HG02970 (cell line): ENCODE data around the gene PPP6R2.

Experiments
- ATAC-seq: cut with Tn5 transposase; IDR thresholded peaks from one replicate; pipeline ENCODE4 v1.9.1; 2021; ENCODE audit warnings: mild to moderate bottlenecking, moderate library complexity, moderate number of reproducible peaks; ENCODE audit not compliant: unreplicated experiment, low FRiP score

PPP6R2 gene

DNA sequence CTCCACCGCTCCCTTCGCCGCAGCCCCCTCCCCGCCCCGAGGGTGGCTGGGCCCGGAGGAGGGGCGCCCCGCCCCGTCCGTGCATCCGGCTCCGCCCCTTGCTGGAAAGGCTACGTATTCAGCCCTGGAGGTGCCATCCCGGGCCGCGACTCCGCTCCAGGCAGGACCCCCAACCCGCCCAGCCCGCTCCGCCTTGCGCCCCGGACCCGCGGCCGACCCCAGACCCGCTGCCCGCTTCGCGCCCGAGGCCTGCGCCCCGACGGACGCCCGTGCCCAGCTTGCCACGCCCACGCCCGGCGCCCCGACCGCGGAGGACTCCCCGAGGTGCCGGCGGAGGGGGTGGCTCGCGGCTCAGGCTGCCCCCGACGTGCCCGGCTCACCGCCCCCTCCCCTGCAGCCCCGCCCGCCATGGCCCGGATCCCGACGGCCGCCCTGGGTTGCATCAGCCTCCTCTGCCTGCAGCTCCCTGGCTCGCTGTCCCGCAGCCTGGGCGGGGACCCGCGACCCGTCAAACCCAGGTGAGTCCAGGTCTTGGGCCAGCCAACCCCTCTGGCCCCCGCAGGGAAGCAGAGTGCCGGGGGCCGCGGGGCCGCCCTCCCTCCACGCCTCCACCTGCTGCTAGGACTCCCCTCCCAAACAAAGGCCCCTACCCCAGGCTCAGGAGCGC, 138.4 kb downstream of the PPP6R2 start, which contains the start of gene ADM2:
Gene ADM2 (plus strand): TSS at position 104 of the 667 bp plus-strand sequence. CDS start 305 bp downstream, at position 409.
- ATAC-seq = no peak

DNA sequence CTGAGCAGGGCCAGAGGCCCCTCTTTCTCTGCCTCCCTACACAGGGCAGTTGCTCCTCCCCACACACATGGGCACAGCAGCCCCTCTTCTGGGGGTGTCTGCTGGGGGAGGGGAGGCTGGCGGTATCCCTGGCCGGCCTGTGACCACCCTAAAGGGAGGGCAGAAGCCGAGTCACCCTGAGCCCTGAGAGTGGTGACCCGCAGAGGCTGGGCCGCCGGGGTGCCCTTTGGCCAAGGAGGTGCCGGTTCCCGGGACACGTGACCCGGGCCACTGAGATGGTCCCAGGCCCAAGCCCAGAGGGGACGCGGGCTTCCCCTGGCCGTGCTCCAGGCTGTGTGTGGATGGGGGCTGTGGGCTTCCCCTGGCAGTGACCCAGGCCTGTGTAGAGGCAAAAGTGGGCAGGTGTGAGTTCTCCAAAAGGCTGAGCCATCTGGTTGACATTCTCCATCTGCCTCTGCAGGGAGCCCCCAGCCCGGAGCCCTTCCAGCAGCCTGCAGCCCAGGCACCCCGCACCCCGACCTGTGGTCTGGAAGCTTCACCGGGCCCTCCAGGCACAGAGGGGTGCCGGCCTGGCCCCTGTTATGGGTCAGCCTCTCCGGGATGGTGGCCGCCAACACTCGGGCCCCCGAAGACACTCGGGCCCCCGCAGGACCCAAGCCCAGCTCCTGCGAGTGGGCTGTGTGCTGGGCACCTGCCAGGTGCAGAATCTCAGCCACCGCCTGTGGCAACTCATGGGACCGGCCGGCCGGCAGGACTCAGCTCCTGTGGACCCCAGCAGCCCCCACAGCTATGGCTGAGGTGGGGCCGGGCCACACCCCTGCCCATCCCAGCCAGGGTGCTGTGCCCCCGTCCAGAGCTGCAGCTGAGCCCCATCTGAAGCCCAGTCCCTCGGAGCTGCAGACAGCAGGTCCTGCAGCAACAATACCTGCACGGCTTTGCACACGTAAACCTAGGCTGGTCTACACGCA, 139.3 kb downstream of the PPP6R2 start:
- ATAC-seq = no peak

DNA sequence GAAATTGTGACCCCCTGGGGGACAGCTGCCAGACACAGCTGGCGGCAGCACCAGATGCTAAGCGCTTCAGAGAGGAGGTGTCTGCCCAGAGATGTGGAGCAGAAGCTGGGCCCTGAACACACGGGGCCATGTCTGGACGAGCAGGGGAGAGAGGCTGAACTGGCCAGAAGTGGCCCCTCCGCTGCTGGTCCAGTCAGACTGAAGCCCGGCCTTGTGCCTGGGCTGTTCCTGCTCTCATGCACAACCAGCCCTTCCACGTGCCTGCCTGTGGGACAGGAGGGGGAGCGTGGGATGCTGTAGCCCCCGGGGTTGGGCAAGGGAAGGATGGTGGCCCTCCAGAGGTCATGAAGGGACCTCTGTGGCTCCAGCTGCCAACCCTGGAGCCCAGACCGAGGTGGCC, 140.0 kb downstream of the PPP6R2 start:
- no peak for ATAC-seq

DNA sequence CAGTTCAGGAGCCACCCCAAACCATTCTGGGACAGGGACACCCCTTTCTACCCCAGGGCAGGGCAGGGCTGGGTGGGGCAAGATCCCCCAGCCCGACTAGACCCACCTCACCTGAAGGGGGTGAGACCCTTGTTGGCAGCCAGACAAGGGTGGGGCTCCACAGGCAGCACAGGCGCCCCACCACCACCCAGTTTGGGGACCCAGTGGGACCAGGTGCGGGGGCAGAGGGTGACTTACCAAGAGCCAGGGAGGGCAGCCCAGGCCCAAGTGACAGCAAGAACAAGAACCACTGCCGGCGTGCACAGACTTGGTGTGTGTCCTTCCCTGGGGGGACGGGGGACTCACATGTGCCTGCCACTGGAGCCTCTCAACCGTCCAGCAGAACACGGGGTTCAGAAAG, 140.4 kb downstream of the PPP6R2 start:
- no peak for ATAC-seq

DNA sequence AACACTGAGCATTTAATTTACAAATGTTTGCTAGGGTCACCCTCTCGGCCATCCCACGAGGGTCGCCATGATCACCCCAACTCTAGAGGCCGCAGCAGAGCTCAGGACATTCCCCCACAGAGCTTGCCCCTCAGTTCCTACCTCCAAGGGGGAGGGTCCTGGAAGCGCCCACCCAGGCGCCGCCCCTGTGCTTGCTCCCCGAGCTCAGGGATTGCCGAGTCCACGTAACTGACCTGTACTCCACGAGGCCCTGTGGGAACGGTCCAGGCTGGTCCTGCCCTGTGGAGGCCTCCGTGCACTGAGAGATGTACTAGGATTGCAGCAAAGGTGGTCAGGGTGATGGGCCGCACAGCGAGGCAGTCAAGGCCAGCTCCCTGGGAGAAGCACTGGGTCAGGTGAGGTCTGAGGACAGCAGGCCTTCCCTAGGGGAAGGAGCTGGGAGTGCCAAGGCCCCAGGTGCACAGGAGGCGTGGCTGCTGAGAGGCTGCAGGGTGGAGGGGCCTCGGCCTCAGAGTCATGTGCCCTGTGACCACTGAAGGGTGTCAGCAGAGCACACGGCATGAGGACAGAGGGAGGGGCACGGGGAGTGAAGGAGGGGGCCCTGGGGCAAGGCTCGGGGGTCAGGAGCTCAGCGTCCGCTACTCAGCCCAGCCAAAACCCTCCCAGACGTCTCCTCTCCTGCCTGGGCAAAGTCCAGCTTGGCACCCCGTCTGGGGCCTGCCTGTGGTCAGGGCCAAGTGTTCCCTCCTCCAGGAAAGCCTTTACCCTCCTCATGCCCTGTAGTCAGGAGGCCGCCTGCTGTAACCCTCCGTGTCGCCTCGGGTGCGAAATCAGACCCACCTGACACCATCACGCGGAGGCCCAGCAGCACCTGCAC, 141.1 kb downstream of the PPP6R2 start:
- no peak for ATAC-seq

DNA sequence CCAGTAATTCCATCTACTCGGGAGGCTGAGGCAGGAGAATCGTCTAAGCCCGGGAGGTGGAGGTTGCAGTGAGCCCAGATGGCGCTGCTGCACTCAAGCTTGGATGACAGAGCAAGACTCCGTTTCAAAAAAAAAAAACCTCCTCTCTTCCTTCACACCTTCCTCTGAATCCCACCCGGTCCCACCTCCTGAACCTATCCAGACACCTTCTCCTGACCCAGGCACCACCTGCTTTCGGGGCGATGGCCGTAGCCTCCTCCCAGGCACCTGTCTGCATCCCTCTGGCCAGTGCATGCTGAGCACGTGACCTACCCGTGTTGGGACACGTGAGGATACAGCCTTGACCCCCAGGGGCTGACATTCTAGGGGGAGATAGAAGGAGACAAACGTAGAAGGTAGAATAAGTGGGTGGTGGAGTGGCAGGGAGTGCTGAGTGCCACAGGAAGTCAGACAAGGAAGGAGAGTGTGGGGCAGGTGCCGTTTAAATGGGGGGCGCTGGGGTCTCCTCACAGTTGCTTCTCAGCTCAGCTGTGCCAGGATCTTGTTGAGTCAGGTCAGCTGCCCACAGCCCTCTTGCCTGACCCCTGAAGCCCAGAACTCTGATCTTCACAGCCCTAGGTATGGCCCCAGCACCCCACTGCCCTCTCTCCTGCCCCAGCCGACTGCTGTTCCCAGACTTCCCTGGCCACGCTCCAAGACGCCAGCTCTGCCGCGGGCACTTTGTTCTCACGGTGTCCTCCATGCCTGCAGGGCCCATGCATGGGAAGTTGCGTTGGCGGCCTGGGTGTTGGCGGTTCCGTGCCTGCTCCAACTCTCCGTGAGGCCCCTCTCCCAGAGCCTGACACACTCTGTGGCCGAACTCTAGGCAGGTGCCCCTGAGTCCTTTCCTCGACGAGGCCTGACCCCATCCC, 142.3 kb downstream of the PPP6R2 start:
- no peak for ATAC-seq

DNA sequence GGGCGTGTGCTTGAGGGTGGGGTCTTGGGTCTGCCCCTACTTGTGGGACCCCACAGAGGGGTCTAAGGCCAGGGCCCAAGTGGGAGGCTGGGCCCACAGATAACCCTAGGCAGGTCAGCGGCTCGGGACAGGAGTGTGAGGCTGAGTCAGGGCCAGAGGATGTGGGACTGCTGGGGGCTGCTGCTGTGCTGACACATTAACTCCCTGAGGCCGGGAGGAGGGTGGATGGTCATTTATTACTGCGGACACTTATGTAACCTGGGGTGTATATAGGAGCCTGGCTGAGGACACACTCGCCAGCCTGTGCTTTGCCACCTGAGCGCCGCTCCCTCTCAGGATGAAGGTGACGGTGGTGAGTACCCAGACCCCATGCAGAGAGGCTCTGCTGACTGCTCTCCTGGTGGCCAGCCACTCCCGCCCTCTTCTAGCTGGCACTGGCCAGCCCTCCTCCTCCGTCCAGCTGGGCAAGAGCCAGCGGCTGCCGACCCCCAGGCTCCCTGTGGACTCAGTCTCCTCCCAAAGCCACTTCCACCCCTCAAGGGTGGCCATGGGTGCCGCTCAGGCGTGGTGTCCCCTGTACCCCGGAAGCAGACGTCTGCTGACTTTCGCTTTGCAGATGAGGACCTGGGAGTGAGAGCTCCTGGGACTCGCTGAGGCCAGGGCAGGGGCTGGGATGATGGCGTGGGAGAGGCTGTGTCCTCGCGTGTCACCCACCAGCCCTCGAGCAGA, 143.6 kb downstream of the PPP6R2 start, which contains the start of gene MIOX:
Gene MIOX (plus strand): TSS at position 299 of the 729 bp plus-strand sequence. CDS start 39 bp downstream, at position 338.
- no peak for ATAC-seq

DNA sequence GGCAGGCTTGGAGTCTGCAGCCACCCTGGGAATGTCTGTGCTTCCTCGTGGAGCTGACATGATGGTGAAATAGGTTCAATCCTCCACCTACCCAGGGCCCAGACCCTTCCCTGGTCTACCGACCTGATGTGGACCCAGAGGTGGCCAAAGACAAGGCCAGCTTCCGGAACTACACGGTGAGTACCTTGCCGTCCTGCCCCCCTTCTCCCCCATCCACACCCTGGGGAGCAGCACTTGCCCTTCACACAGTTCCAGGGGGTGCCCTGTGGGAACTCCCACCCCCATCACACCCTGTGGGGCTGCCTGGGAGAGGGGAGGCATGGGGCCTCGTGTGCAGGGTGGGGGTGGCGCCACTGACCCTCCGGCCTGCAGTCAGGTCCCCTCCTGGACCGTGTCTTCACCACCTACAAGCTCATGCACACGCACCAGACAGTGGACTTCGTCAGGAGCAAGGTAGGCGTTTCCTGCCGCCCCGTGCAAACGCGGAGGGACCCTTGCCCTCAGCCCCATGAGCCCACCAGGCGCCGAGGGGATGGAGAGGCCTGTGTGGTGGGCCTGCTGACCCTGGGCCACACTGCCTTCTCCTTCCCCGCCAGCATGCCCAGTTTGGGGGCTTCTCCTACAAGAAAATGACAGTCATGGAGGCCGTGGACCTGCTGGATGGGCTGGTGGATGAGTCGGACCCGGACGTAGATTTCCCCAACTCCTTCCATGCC, 144.3 kb downstream of the PPP6R2 start:
- ATAC-seq = no peak

DNA sequence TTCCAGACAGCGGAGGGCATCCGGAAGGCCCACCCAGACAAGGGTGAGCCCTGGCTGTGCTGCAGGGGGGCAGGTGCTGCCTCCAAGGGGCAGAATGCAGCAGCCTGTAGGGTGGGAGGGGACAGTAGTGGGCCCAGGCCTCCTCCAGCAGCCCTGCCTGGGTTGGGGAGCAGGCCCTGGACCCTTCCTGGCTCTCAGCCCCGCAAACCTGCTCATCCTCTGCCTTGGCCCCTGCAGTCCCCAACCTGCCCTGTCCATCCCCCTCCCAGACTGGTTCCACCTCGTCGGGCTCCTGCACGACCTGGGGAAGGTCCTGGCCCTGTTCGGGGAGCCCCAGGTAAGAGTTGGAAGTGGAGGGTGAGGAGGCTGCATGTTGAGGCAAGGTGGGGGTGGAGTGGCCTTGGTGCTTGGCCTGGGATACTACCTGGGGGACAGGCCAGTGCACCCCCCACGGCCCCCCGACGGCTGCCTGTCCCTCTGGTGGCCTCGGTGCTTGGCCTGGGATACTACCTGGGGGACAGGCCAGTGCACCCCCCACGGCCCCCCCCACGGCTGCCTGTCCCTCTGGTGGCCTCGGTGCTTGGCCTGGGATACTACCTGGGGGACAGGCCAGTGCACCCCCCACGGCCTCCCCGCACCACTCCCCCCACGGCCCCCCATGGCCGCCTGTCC, 145.0 kb downstream of the PPP6R2 start:
- ATAC-seq = no peak

DNA sequence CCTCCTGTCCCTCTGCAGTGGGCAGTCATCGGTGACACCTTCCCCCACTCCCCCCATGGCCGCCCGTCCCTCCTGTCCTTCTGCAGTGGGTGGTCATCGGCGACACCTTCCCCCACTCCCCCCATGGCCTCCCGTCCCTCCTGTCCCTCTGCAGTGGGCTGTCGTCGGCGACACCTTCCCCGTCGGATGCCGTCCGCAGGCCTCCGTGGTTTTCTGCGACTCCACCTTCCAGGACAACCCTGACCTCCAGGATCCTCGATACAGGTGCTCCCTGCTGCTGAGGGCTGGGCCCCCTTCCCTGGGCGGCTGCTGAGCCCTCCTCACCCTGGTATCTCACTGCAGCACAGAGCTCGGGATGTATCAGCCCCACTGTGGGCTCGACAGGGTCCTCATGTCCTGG, 145.8 kb downstream of the PPP6R2 start:
- ATAC-seq = no peak

DNA sequence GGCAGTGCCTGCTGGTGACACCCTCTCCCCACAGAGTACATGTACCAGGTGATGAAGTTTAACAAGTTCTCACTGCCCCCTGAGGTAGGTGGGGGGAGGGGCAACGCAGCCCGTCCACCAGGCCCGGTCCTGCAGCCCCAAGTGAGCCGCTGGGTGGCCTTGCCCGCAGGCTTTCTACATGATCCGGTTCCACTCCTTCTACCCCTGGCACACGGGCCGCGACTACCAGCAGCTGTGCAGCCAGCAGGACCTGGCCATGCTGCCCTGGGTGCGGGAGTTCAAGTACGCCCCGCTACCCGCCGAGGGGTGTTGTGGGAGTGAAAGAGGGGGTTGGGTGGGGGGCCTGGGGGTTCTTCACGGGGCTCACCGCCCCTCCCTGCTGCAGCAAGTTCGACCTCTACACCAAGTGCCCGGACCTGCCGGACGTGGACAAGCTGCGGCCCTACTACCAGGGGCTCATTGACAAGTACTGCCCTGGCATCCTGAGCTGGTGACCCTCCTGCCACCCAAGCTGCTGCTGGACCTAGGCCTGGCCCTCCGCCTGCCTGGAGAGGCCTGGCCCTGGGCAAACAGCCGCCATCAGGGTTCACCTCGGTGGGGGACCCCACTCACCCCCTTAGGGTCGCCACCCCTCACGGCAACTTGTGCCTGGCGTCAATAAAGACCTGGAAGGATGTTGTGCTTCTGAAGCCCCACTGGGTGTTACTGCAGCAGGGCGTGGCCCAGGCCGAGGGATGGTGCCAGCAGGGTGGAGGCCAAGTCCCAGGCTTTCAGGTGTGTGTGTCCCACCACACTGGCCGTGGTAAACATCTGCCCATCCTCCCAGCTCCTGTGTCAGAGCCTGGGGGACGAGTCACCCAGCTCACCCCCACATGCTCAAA, 146.5 kb downstream of the PPP6R2 start:
- ATAC-seq = no peak

DNA sequence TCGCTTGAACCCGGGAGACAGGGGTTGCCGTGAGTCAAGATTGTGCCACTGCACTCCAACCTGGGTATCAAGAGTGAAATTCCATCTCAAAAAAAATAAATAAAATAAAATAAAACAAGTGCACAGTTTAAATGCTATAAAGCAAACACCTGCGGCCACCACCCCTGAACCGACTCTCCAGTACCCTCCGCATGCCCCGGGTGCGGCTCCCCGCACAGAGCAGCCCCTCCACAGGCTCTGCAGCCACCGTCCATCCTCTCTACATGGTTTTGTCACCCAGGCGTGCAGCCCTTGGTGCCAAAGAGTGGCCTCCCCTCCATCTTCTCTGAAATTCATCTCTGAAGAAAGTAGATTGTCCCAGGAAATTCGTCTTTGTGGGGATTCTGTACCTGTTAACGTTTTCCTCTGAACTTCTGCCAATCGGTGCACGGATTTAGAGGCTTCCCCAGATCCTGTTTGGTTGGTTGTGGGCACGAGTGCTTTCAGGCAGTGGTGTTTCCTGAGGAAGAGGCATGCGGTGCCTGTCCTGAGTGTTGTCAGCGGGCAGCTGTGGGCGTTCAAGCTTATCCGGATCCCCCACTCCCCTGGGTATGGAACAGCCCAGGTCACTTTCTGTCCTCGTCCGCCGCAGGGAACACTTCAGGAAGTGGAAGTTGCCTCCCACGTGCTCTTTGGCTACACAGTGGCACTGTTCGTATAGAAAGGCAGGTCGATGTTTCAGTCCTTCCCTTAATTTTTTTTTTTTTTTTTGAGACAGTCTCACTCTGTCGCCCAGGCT, 147.6 kb downstream of the PPP6R2 start:
- ATAC-seq = no peak
